ENCODE results near the gene NEU1. TPM values are rescaled to one million over a fixed set of nuclear protein-coding genes. Genes with fewer than 3 reads are reported as not detected.
A peak's percentile ranks its signal among the peaks of the same experiment; 100 is the strongest.

The NEU1 gene
- total RNA-seq, 2 donors from 2014 or later, result 42.4 to 50.7 TPM

- Histone ChIP-seq H3K27ac (ENCODE audit: low read depth, low read length) (no peak overlapping the region), H3K27me3 (ENCODE audit: control insufficient read depth, insufficient read depth, low read length, poor library complexity, severe bottlenecking) (no peaks in the 10 kb centered on the region), H3K36me3 (ENCODE audit: control insufficient read depth, insufficient read depth, low read length) (peaks cover 71% of the 10 kb centered on the region), H3K9me3 (ENCODE audit: control insufficient read depth, low read length) (no peaks in the 10 kb centered on the region), H3K4me1 (ENCODE audit: control insufficient read depth, insufficient read depth, low read length) (peaks cover 4% of the 10 kb centered on the region), H3K4me3 (ENCODE audit: low read length) (no peak overlapping the region), H3K9ac (ENCODE audit: extremely low read depth, low read length, poor library complexity, severe bottlenecking) (no peak overlapping the region)
- H3K4me1 Mint-ChIP-seq, result peaks cover 4% of the 10 kb centered on the region
- H3K9me3 Mint-ChIP-seq, result no peaks in the 10 kb centered on the region
- peaks cover 59% of the 10 kb centered on the region for H3K36me3 Mint-ChIP-seq (ENCODE audit: low read depth)
- 91 to 96% methylated on average over 5 to 6 of the region's 6 CpGs for WGBS, 2 experiments (ENCODE audit: insufficient coverage in 1 of 2, insufficient read length in 1 of 2)
- no peaks in the 10 kb centered on the region for H3K27me3 Mint-ChIP-seq (ENCODE audit: insufficient read depth)
- DNase-seq, result no peak
- H3K4me3 Mint-ChIP-seq, result no peak overlapping the region
- H3K27ac Mint-ChIP-seq, result no peak overlapping the region
- no peak for TF ChIP-seq CTCF (conservative IDR thresholded peaks at IDR 0.05)
Observed at GRCh38 chr6:31892821-31893220, 30.2 kb upstream of the NEU1 start.

- H3K4me3 Mint-ChIP-seq, result no peak overlapping the region
- TF ChIP-seq CTCF (conservative IDR thresholded peaks at IDR 0.05), result no peak
- no peak for DNase-seq
- Histone ChIP-seq H3K4me3 (ENCODE audit: low read length) (no peak overlapping the region), H3K9ac (ENCODE audit: extremely low read depth, low read length, poor library complexity, severe bottlenecking) (no peak overlapping the region), H3K4me1 (ENCODE audit: control insufficient read depth, insufficient read depth, low read length) (no peaks in the 10 kb centered on the region), H3K27me3 (ENCODE audit: control insufficient read depth, insufficient read depth, low read length, poor library complexity, severe bottlenecking) (no peaks in the 10 kb centered on the region), H3K27ac (ENCODE audit: low read depth, low read length) (no peak overlapping the region), H3K9me3 (ENCODE audit: control insufficient read depth, low read length) (no peaks in the 10 kb centered on the region), H3K36me3 (ENCODE audit: control insufficient read depth, insufficient read depth, low read length) (peaks cover 83% of the 10 kb centered on the region)
- no peaks in the 10 kb centered on the region for H3K9me3 Mint-ChIP-seq
- H3K27me3 Mint-ChIP-seq (ENCODE audit: insufficient read depth), result no peaks in the 10 kb centered on the region
- WGBS, 2 experiments (ENCODE audit: insufficient coverage in 1 of 2, insufficient read length in 1 of 2), result 80 to 95% methylated on average over 1 to 3 of the region's 3 CpGs
- H3K4me1 Mint-ChIP-seq, result no peaks in the 10 kb centered on the region
- no peak overlapping the region for H3K27ac Mint-ChIP-seq
- H3K36me3 Mint-ChIP-seq (ENCODE audit: low read depth), result peaks cover 73% of the 10 kb centered on the region
Observed at GRCh38 chr6:31889331-31889972, 26.8 kb upstream of the NEU1 start.

GRCh38 chr6:31888276-31889258 lies 25.9 kb upstream of the NEU1 start:
- Histone ChIP-seq H3K9me3 (ENCODE audit: control insufficient read depth, low read length) (no peaks in the 10 kb centered on the region), H3K4me1 (ENCODE audit: control insufficient read depth, insufficient read depth, low read length) (no peaks in the 10 kb centered on the region), H3K36me3 (ENCODE audit: control insufficient read depth, insufficient read depth, low read length) (peaks cover 78% of the 10 kb centered on the region), H3K9ac (ENCODE audit: extremely low read depth, low read length, poor library complexity, severe bottlenecking) (no peak overlapping the region), H3K4me3 (ENCODE audit: low read length) (no peak overlapping the region), H3K27me3 (ENCODE audit: control insufficient read depth, insufficient read depth, low read length, poor library complexity, severe bottlenecking) (no peaks in the 10 kb centered on the region), H3K27ac (ENCODE audit: low read depth, low read length) (no peak overlapping the region)
- Mint-ChIP-seq H3K4me1 (no peaks in the 10 kb centered on the region), H3K36me3 (ENCODE audit: low read depth) (peaks cover 73% of the 10 kb centered on the region), H3K27ac (no peak overlapping the region), H3K9me3 (no peaks in the 10 kb centered on the region), H3K27me3 (ENCODE audit: insufficient read depth) (no peaks in the 10 kb centered on the region), H3K4me3 (no peak overlapping the region)
- TF ChIP-seq CTCF (conservative IDR thresholded peaks at IDR 0.05), result peak; percentile 85
- DNase-seq, result peak; percentile 83
- 90 to 96% methylated on average over 21 to 43 of the region's 43 CpGs for WGBS, 2 experiments (ENCODE audit: insufficient coverage in 1 of 2, insufficient read length in 1 of 2)
